GM18907 (cell line): ENCODE results near the gene RBM47.
"Not testable (repeated sequence)": the region's sequence is repeated elsewhere in the genome, so short reads cannot be mapped to it uniquely, and the experiment has no call there.

Source experiments
- ATAC-seq: cut with Tn5 transposase; IDR thresholded peaks from one replicate; pipeline ENCODE4 v1.9.1; 2021; ENCODE audit warnings: mild to moderate bottlenecking, moderate library complexity; ENCODE audit not compliant: unreplicated experiment

RBM47 gene

GRCh38 chr4:40564815-40565483, 64.7 kb downstream of the RBM47 start:
- ATAC-seq: no peak

GRCh38 chr4:40564004-40564403, 65.7 kb downstream of the RBM47 start:
- ATAC-seq: no peak

- ATAC-seq: no peak
Observed at GRCh38 chr4:40563401-40563800, 66.3 kb downstream of the RBM47 start.

GRCh38 chr4:40562681-40563080, 67.0 kb downstream of the RBM47 start:
- ATAC-seq: no peak

GRCh38 chr4:40562208-40562607, 67.5 kb downstream of the RBM47 start:
- no peak for ATAC-seq

GRCh38 chr4:40561543-40562177, 68.0 kb downstream of the RBM47 start:
- not testable (repeated sequence) for ATAC-seq

- peak; percentile 73 for ATAC-seq
Observed at GRCh38 chr4:40559585-40560465, 69.8 kb downstream of the RBM47 start.

- ATAC-seq: no peak
Observed at GRCh38 chr4:40557736-40558135, 71.9 kb downstream of the RBM47 start.

- ATAC-seq: no peak
Observed at GRCh38 chr4:40555176-40555900, 74.3 kb downstream of the RBM47 start.

- ATAC-seq: not testable (repeated sequence)
Observed at GRCh38 chr4:40554641-40555040, 75.0 kb downstream of the RBM47 start.

GRCh38 chr4:40553995-40554394, 75.7 kb downstream of the RBM47 start:
- no peak for ATAC-seq

GRCh38 chr4:40552536-40552935, 77.1 kb downstream of the RBM47 start:
- ATAC-seq: no peak

GRCh38 chr4:40551568-40552136, 78.0 kb downstream of the RBM47 start:
- ATAC-seq: not testable (repeated sequence)

- peak; percentile 66 for ATAC-seq
Observed at GRCh38 chr4:40550948-40551462, 78.7 kb downstream of the RBM47 start.

- no peak for ATAC-seq
Observed at GRCh38 chr4:40550196-40550595, 79.5 kb downstream of the RBM47 start.

GRCh38 chr4:40548256-40548655, 81.4 kb downstream of the RBM47 start:
- ATAC-seq: no peak

- ATAC-seq: no peak
Observed at GRCh38 chr4:40547789-40548132, 81.9 kb downstream of the RBM47 start.

- ATAC-seq: no peak
Observed at GRCh38 chr4:40546969-40547788, 82.5 kb downstream of the RBM47 start.

GRCh38 chr4:40546506-40546905, 83.2 kb downstream of the RBM47 start:
- ATAC-seq: no peak

GRCh38 chr4:40545487-40545886, 84.2 kb downstream of the RBM47 start:
- ATAC-seq: not testable (repeated sequence)
